ENCODE results near the gene ZYX. TPM values are rescaled to one million over a fixed set of nuclear protein-coding genes. Genes with fewer than 3 reads are reported as not detected.
"Not testable (repeated sequence)": the region's sequence is repeated elsewhere in the genome, so short reads cannot be mapped to it uniquely, and the experiment has no call there.

ZYX gene
- total and polyA plus RNA-seq, 9 of the 15 experiments (the other 6 are each of a cell fraction or from before 2014, with no cell fraction given): 1.8 to 130 (median 15.7) TPM

DNA sequence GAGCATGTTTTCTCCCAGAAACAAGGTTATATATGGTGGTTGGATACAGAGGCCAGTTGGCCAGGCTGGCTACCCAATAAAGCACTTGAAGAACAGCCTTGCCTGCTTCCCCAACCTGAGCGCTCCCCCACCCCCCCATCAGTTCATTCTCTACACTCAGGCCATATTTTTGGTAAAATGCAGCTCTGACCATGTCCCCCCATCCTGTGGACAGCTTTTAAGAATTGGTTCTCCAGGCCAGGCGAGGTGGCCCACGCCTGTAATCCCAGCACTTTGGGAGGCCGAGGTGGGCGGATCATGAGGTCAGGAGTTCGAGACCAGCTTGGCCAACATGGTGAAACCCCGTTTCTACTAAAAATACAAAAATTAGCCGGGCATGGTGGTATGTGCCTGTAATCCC lies 11.3 kb downstream of the ZYX start:
- Histone ChIP-seq H3K4me1 (replicated peaks in 1 of 2; ENCODE audit: control insufficient read depth in 2 of 2, insufficient read depth in 2 of 2, low read length in 2 of 2) (peaks cover 0 to 25% of the 10 kb centered on the region in 2 experiments; a peak in 2 of 5 replicates), H4K20me1 (replicated peaks; ENCODE audit: control insufficient read depth, insufficient read depth, low read length) (peaks cover 29% of the 10 kb centered on the region), H3K27me3 (ENCODE audit: control insufficient read depth in 2 of 2, insufficient read depth in 2 of 2, low read length in 2 of 2) (peaks cover 13 to 41% of the 10 kb centered on the region in 2 experiments; a peak in 4 of 5 replicates), H3K36me3 (ENCODE audit: control insufficient read depth, insufficient read depth, low read length) (peaks cover 43% of the 10 kb centered on the region; the same call in 2 of the 3 replicates)
- H3K79me2 ChIP-seq (ENCODE audit: control insufficient read depth, insufficient read depth, low read length); CTCF ChIA-PET (ENCODE audit: low intra/inter-chr PET ratio); H3K27ac ChIP-seq (ENCODE audit: extremely low read depth, low read depth, low read length); H3K4me3 ChIP-seq; H3K9me3 ChIP-seq (replicated peaks; ENCODE audit: control insufficient read depth, insufficient read depth, low read depth, low read length); DNase-seq (ENCODE audit: extremely low read depth in 1 of 4, low spot score in 3 of 4); H3K9ac ChIP-seq (ENCODE audit: insufficient read depth in 1 of 2, low read depth in 2 of 2, low read length in 2 of 2); FAIRE-seq; H2AFZ ChIP-seq (ENCODE audit: low read depth, low read length); intact Hi-C loops (cut with micrococcal nuclease); H3K4me2 ChIP-seq (ENCODE audit: insufficient read depth, low read length); H3K9me1 ChIP-seq (ENCODE audit: control insufficient read depth, insufficient read depth, low read length); BruUV-seq (replicated peaks); ATAC-seq; in situ Hi-C loops (cut with MboI): not testable (repeated sequence)
- POLR2A ChIA-PET: interaction anchor here (0.6 to 9.7 kb wide), 7 partner anchors 8 to 129 kb away, joined by 3 to 131 read pairs (median 4); partner anchors contain the start of genes EPHA1, GSTK1 and ZYX
- TF ChIP-seq THRB (CRISPR knock-in tag; conservative IDR thresholded peaks at IDR 0.05) (peak; percentile 23), BCLAF1 (IDR thresholded peaks at IDR 0.05; ENCODE audit: borderline replicate concordance in 1 of 2, control insufficient read depth in 1 of 2, low read depth in 2 of 2, low read length in 1 of 2) (0 out of 4 replicates have a peak, but pooled peaks of 1 of the 2 experiments have one; percentile 2)
- whole genome bisulfite sequencing (ENCODE audit: insufficient coverage, low coverage, missing lambda C conversion rate): 71% methylated on average over 8 of the region's 8 CpGs

Measured in K562 (cell line).